Measurements from ENCODE around the gene CHD1. TPM values are rescaled to one million over a fixed set of nuclear protein-coding genes. Genes with fewer than 3 reads are reported as not detected.

The CHD1 gene
- total RNA-seq, 2 experiments from 2014 or later, result 50.5 to 52.1 TPM

GRCh38 chr5:98872674-98873073 lies 56.1 kb downstream of the CHD1 start:
- Mint-ChIP-seq H3K9me3 (no peaks in the 10 kb centered on the region), H3K27ac (no peak overlapping the region), H3K4me3 (no peak overlapping the region), H3K4me1 (ENCODE audit: low read depth) (peaks cover 4% of the 10 kb centered on the region), H3K36me3 (ENCODE audit: low read depth) (peaks cover 29% of the 10 kb centered on the region), H3K27me3 (ENCODE audit: low read depth) (no peaks in the 10 kb centered on the region)
- intact Hi-C loops (cut with micrococcal nuclease), result no loop called here
- CTCF ChIA-PET, result no interaction called here
- DNase-seq, result no peak

GRCh38 chr5:98865690-98866089 lies 63.1 kb downstream of the CHD1 start:
- H3K27ac Mint-ChIP-seq, result peak overlapping the region; percentile 8
- DNase-seq, result no peak
- no peaks in the 10 kb centered on the region for H3K9me3 Mint-ChIP-seq
- H3K27me3 Mint-ChIP-seq (ENCODE audit: low read depth), result no peaks in the 10 kb centered on the region
- CTCF ChIA-PET, result no interaction called here
- intact Hi-C loops (cut with micrococcal nuclease), result no loop called here
- peaks cover 35% of the 10 kb centered on the region for H3K36me3 Mint-ChIP-seq (ENCODE audit: low read depth)
- H3K4me3 Mint-ChIP-seq, result no peak overlapping the region
- H3K4me1 Mint-ChIP-seq (ENCODE audit: low read depth), result peaks cover 2% of the 10 kb centered on the region

- CTCF ChIA-PET, result no interaction called here
- Mint-ChIP-seq H3K9me3 (peaks cover 3% of the 10 kb centered on the region), H3K4me3 (no peak overlapping the region), H3K27me3 (ENCODE audit: low read depth) (no peaks in the 10 kb centered on the region), H3K36me3 (ENCODE audit: low read depth) (peaks cover 1% of the 10 kb centered on the region), H3K27ac (no peak overlapping the region), H3K4me1 (ENCODE audit: low read depth) (no peaks in the 10 kb centered on the region)
- DNase-seq, result no peak
- intact Hi-C loops (cut with micrococcal nuclease), result no loop called here
Observed at GRCh38 chr5:98847054-98847453, 81.8 kb downstream of the CHD1 start.

- H3K4me3 Mint-ChIP-seq, result no peak overlapping the region
- CTCF ChIA-PET, result no interaction called here
- peaks cover 3% of the 10 kb centered on the region for H3K9me3 Mint-ChIP-seq
- H3K4me1 Mint-ChIP-seq (ENCODE audit: low read depth), result no peaks in the 10 kb centered on the region
- no peak for DNase-seq
- intact Hi-C loops (cut with micrococcal nuclease), result no loop called here
- H3K36me3 Mint-ChIP-seq (ENCODE audit: low read depth), result peaks cover 1% of the 10 kb centered on the region
- no peak overlapping the region for H3K27ac Mint-ChIP-seq
- H3K27me3 Mint-ChIP-seq (ENCODE audit: low read depth), result no peaks in the 10 kb centered on the region
Observed at GRCh38 chr5:98846520-98846919, 82.3 kb downstream of the CHD1 start.

GRCh38 chr5:98845878-98846277 lies 82.9 kb downstream of the CHD1 start:
- no peak overlapping the region for H3K4me3 Mint-ChIP-seq
- H3K27ac Mint-ChIP-seq, result no peak overlapping the region
- H3K9me3 Mint-ChIP-seq, result peaks cover 3% of the 10 kb centered on the region
- CTCF ChIA-PET, result no interaction called here
- no peaks in the 10 kb centered on the region for H3K4me1 Mint-ChIP-seq (ENCODE audit: low read depth)
- intact Hi-C loops (cut with micrococcal nuclease), result no loop called here
- no peaks in the 10 kb centered on the region for H3K27me3 Mint-ChIP-seq (ENCODE audit: low read depth)
- DNase-seq, result no peak
- peaks cover 1% of the 10 kb centered on the region for H3K36me3 Mint-ChIP-seq (ENCODE audit: low read depth)

GRCh38 chr5:98844865-98845264 lies 83.9 kb downstream of the CHD1 start:
- Mint-ChIP-seq H3K27me3 (ENCODE audit: low read depth) (peaks cover under 1% of the 10 kb centered on the region), H3K27ac (no peak overlapping the region), H3K36me3 (ENCODE audit: low read depth) (peaks cover 1% of the 10 kb centered on the region), H3K4me3 (no peak overlapping the region), H3K9me3 (peaks cover 3% of the 10 kb centered on the region), H3K4me1 (ENCODE audit: low read depth) (no peaks in the 10 kb centered on the region)
- DNase-seq, result no peak
- intact Hi-C loops (cut with micrococcal nuclease), result no loop called here
- CTCF ChIA-PET, result no interaction called here

GRCh38 chr5:98843481-98843880 lies 85.3 kb downstream of the CHD1 start:
- peaks cover 2% of the 10 kb centered on the region for H3K27me3 Mint-ChIP-seq (ENCODE audit: low read depth)
- H3K27ac Mint-ChIP-seq, result no peak overlapping the region
- H3K4me3 Mint-ChIP-seq, result no peak overlapping the region
- CTCF ChIA-PET, result interaction anchor here (0.6 to 0.7 kb wide), 2 partner anchors 27 to 72 kb away, joined by 3 to 4 read pairs; no protein-coding TSS in a partner anchor
- no peaks in the 10 kb centered on the region for H3K4me1 Mint-ChIP-seq (ENCODE audit: low read depth)
- intact Hi-C loops (cut with micrococcal nuclease), result no loop called here
- peaks cover 1% of the 10 kb centered on the region for H3K36me3 Mint-ChIP-seq (ENCODE audit: low read depth)
- peaks cover 3% of the 10 kb centered on the region for H3K9me3 Mint-ChIP-seq
- no peak for DNase-seq

GRCh38 chr5:98840946-98841345 lies 87.9 kb downstream of the CHD1 start:
- intact Hi-C loops (cut with micrococcal nuclease), result no loop called here
- H3K4me3 Mint-ChIP-seq, result no peak overlapping the region
- DNase-seq, result no peak
- peaks cover 1% of the 10 kb centered on the region for H3K36me3 Mint-ChIP-seq (ENCODE audit: low read depth)
- peaks cover 2% of the 10 kb centered on the region for H3K27me3 Mint-ChIP-seq (ENCODE audit: low read depth)
- peaks cover 3% of the 10 kb centered on the region for H3K9me3 Mint-ChIP-seq
- no peaks in the 10 kb centered on the region for H3K4me1 Mint-ChIP-seq (ENCODE audit: low read depth)
- CTCF ChIA-PET, result interaction anchor here (1.0 to 1.1 kb wide), 2 partner anchors 9 to 222 kb away, joined by 3 read pairs; no protein-coding TSS in a partner anchor
- no peak overlapping the region for H3K27ac Mint-ChIP-seq

GRCh38 chr5:98839469-98840383 lies 89.1 kb downstream of the CHD1 start:
- intact Hi-C loops (cut with micrococcal nuclease), result loop anchor here (1.0 to 5.0 kb wide), 2 partner anchors 193 to 221 kb away; no protein-coding TSS in a partner anchor

GRCh38 chr5:98836175-98836574 lies 92.6 kb downstream of the CHD1 start:
- no peak for DNase-seq
- CTCF ChIA-PET, result no interaction called here
- Mint-ChIP-seq H3K9me3 (no peaks in the 10 kb centered on the region), H3K27me3 (ENCODE audit: low read depth) (peaks cover 2% of the 10 kb centered on the region), H3K4me3 (no peak overlapping the region), H3K4me1 (ENCODE audit: low read depth) (no peaks in the 10 kb centered on the region), H3K27ac (no peak overlapping the region), H3K36me3 (ENCODE audit: low read depth) (no peaks in the 10 kb centered on the region)
- intact Hi-C loops (cut with micrococcal nuclease), result loop anchor here (5.0 kb wide), 1 partner anchor 196 kb away; no protein-coding TSS in a partner anchor

More at GRCh38 chr5:98839469-98840383, 89.1 kb downstream of the CHD1 start:
- peak; percentile 26 for DNase-seq
- Mint-ChIP-seq H3K4me3 (peak overlapping the region; percentile 46), H3K9me3 (peaks cover 3% of the 10 kb centered on the region), H3K27me3 (ENCODE audit: low read depth) (peaks cover 2% of the 10 kb centered on the region), H3K27ac (no peak overlapping the region), H3K4me1 (ENCODE audit: low read depth) (no peaks in the 10 kb centered on the region), H3K36me3 (ENCODE audit: low read depth) (peaks cover 1% of the 10 kb centered on the region)
- CTCF ChIA-PET, result interaction anchor here (0.6 to 1.5 kb wide), 6 partner anchors 13 to 224 kb away, joined by 3 to 4 read pairs (median 3); no protein-coding TSS in a partner anchor

GRCh38 chr5:98827588-98828284 lies 101.1 kb downstream of the CHD1 start:
- Mint-ChIP-seq H3K9me3 (no peaks in the 10 kb centered on the region), H3K36me3 (ENCODE audit: low read depth) (no peaks in the 10 kb centered on the region), H3K4me1 (ENCODE audit: low read depth) (no peaks in the 10 kb centered on the region), H3K27ac (no peak overlapping the region), H3K4me3 (no peak overlapping the region), H3K27me3 (ENCODE audit: low read depth) (no peaks in the 10 kb centered on the region)
- intact Hi-C loops (cut with micrococcal nuclease), result loop anchor here (1.0 to 2.0 kb wide), 3 partner anchors 59 to 1597 kb away; no protein-coding TSS in a partner anchor
- DNase-seq, result no peak
- CTCF ChIA-PET, result interaction anchor here (0.6 to 1.4 kb wide), 2 partner anchors 11 to 61 kb away, joined by 3 read pairs; no protein-coding TSS in a partner anchor

GRCh38 chr5:98827161-98827560 lies 101.6 kb downstream of the CHD1 start:
- Mint-ChIP-seq H3K27me3 (ENCODE audit: low read depth) (no peaks in the 10 kb centered on the region), H3K9me3 (no peaks in the 10 kb centered on the region), H3K36me3 (ENCODE audit: low read depth) (no peaks in the 10 kb centered on the region), H3K27ac (no peak overlapping the region), H3K4me3 (no peak overlapping the region), H3K4me1 (ENCODE audit: low read depth) (no peaks in the 10 kb centered on the region)
- peak; percentile 13 for DNase-seq
- CTCF ChIA-PET, result interaction anchor here (0.8 to 1.4 kb wide), 2 partner anchors 9 to 12 kb away, joined by 3 read pairs; no protein-coding TSS in a partner anchor
- intact Hi-C loops (cut with micrococcal nuclease), result loop anchor here (1.0 to 2.0 kb wide), 3 partner anchors 58 to 1596 kb away; no protein-coding TSS in a partner anchor
